HG03135 (cell line): ENCODE measurements around the gene CXCL6.

Experiments
- ATAC-seq: cut with Tn5 transposase; IDR thresholded peaks from one replicate; pipeline ENCODE4 v1.9.1; 2021; ENCODE audit warnings: mild to moderate bottlenecking, moderate library complexity; ENCODE audit not compliant: unreplicated experiment

Gene CXCL6

GRCh38 chr4:73841243-73841925 lies 4.9 kb downstream of the CXCL6 start:
- ATAC-seq, result no peak

- no peak for ATAC-seq
These were observed 6.2 kb downstream of the CXCL6 start for GRCh38 chr4:73842696-73843095.

GRCh38 chr4:73843369-73843768 lies 6.9 kb downstream of the CXCL6 start:
- ATAC-seq, result no peak

GRCh38 chr4:73844345-73844744 lies 7.9 kb downstream of the CXCL6 start:
- ATAC-seq, result no peak

GRCh38 chr4:73844806-73845205 lies 8.3 kb downstream of the CXCL6 start:
- ATAC-seq, result no peak

GRCh38 chr4:73847526-73848182 lies 11.2 kb downstream of the CXCL6 start:
- ATAC-seq, result no peak

- ATAC-seq, result no peak
These were observed 11.8 kb downstream of the CXCL6 start for GRCh38 chr4:73848183-73848777.

- no peak for ATAC-seq
These were observed 13.9 kb downstream of the CXCL6 start for GRCh38 chr4:73850261-73850970.

GRCh38 chr4:73851293-73851692 lies 14.8 kb downstream of the CXCL6 start:
- ATAC-seq, result no peak

- no peak for ATAC-seq
These were observed 16.3 kb downstream of the CXCL6 start for GRCh38 chr4:73852771-73853170.

GRCh38 chr4:73853246-73853704 lies 16.8 kb downstream of the CXCL6 start, which contains the start of gene PF4V1:
Gene PF4V1 (plus strand): TSS chr4:73853296. CDS start chr4:73853363, 67 bp downstream.
- no peak for ATAC-seq

GRCh38 chr4:73853718-73854473 lies 17.4 kb downstream of the CXCL6 start:
- ATAC-seq, result no peak

GRCh38 chr4:73855406-73855805 lies 18.9 kb downstream of the CXCL6 start:
- ATAC-seq, result no peak

- ATAC-seq, result no peak
These were observed 20.0 kb downstream of the CXCL6 start for GRCh38 chr4:73856518-73856917.

GRCh38 chr4:73859614-73860088 lies 23.2 kb downstream of the CXCL6 start:
- no peak for ATAC-seq

GRCh38 chr4:73860181-73860580 lies 23.7 kb downstream of the CXCL6 start:
- ATAC-seq, result no peak

- ATAC-seq, result no peak
These were observed 24.4 kb downstream of the CXCL6 start for GRCh38 chr4:73860917-73861316.

GRCh38 chr4:73862322-73862721 lies 25.8 kb downstream of the CXCL6 start:
- ATAC-seq, result no peak

GRCh38 chr4:73864365-73864764 lies 27.9 kb downstream of the CXCL6 start:
- ATAC-seq, result no peak

GRCh38 chr4:73864961-73865360 lies 28.5 kb downstream of the CXCL6 start:
- no peak for ATAC-seq
